Loucy (cell line): ENCODE measurements around the gene EBLN1.

Source experiments
- EZH2phosphoT487 ChIP-seq: fragments of 200-600 bp; IDR thresholded peaks from 2 replicates; pipeline ENCODE4 v1.6.1; 2018; ENCODE audit warnings: antibody characterized with exemption, mild to moderate bottlenecking, moderate library complexity, borderline replicate concordance
- TF ChIP-seq, protein P1 (sequence below): fragments of 200-600 bp; sonication (generic); conservative IDR thresholded peaks from 2 replicates; pipeline ENCODE4 v1.5.1; 2014; ENCODE audit warnings: mild to moderate bottlenecking, antibody characterized with exemption, low read length

DNA sequence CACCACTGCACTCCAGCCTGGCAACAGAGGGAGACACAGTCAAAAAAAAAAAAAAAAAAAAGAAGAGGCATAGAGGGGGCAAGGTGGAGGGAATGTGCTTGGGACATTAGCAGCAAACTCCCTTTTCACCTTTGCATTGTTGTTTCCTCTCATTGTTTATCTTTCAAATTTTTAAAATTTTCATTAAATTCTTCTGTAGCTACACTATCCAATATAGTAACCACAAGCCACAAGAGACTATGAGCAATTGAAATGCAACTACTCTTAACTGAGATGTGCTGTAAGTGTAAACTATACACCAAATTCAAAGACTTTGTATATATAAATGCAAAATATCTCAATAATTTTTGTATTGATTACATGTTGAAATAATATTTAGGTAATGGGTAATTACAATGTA lies 43.4 kb downstream of the EBLN1 start:
- TF ChIP-seq, protein P1, sequence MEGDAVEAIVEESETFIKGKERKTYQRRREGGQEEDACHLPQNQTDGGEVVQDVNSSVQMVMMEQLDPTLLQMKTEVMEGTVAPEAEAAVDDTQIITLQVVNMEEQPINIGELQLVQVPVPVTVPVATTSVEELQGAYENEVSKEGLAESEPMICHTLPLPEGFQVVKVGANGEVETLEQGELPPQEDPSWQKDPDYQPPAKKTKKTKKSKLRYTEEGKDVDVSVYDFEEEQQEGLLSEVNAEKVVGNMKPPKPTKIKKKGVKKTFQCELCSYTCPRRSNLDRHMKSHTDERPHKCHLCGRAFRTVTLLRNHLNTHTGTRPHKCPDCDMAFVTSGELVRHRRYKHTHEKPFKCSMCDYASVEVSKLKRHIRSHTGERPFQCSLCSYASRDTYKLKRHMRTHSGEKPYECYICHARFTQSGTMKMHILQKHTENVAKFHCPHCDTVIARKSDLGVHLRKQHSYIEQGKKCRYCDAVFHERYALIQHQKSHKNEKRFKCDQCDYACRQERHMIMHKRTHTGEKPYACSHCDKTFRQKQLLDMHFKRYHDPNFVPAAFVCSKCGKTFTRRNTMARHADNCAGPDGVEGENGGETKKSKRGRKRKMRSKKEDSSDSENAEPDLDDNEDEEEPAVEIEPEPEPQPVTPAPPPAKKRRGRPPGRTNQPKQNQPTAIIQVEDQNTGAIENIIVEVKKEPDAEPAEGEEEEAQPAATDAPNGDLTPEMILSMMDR = no peak
- no peak for TF ChIP-seq EZH2phosphoT487
